22Rv1 (cell line): ENCODE measurements around the gene NCS1.

Experiments
- ZFX ChIP-seq: fragments of 450-650 bp; IDR thresholded peaks from 2 replicates; pipeline ENCODE4 v1.6.1; 2017; ENCODE audit warnings: antibody characterized with exemption, borderline replicate concordance
- TF ChIP-seq, protein P1 (sequence below): fragments of 450-650 bp; IDR thresholded peaks from 2 replicates; pipeline ENCODE4 v1.5.1; 2017; ENCODE audit warnings: mild to moderate bottlenecking

DNA sequence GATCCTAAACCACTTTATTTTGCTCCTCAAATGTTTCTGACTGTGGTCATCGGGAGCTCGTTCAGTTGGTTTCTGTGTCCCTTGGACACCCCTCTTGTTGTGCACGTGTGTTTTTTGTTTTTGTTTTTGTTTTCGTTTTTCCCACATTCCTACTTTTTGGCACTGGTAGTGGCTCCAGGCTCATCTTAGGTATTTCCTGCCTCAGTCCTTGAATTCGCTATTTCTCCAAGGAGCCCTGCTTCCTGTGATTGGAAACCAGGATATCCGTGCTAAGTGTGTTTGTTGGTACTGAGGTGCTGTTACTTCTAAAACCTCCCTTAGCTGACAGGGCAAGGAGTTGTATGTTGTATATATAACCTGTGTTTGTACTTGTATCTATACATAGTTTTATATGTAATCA is 99.3 kb downstream of the NCS1 start:
- TF ChIP-seq, protein P1, sequence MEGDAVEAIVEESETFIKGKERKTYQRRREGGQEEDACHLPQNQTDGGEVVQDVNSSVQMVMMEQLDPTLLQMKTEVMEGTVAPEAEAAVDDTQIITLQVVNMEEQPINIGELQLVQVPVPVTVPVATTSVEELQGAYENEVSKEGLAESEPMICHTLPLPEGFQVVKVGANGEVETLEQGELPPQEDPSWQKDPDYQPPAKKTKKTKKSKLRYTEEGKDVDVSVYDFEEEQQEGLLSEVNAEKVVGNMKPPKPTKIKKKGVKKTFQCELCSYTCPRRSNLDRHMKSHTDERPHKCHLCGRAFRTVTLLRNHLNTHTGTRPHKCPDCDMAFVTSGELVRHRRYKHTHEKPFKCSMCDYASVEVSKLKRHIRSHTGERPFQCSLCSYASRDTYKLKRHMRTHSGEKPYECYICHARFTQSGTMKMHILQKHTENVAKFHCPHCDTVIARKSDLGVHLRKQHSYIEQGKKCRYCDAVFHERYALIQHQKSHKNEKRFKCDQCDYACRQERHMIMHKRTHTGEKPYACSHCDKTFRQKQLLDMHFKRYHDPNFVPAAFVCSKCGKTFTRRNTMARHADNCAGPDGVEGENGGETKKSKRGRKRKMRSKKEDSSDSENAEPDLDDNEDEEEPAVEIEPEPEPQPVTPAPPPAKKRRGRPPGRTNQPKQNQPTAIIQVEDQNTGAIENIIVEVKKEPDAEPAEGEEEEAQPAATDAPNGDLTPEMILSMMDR, result no peak
- TF ChIP-seq ZFX, result no peak
